ENCODE measurements around the gene HINT2. TPM values are rescaled to one million over a fixed set of nuclear protein-coding genes. Genes with fewer than 3 reads are reported as not detected.
A peak's percentile ranks its signal among the peaks of the same experiment; 100 is the strongest.

HINT2 gene
- total RNA-seq, 1 experiment from 2014 or later, result 110 TPM

DNA sequence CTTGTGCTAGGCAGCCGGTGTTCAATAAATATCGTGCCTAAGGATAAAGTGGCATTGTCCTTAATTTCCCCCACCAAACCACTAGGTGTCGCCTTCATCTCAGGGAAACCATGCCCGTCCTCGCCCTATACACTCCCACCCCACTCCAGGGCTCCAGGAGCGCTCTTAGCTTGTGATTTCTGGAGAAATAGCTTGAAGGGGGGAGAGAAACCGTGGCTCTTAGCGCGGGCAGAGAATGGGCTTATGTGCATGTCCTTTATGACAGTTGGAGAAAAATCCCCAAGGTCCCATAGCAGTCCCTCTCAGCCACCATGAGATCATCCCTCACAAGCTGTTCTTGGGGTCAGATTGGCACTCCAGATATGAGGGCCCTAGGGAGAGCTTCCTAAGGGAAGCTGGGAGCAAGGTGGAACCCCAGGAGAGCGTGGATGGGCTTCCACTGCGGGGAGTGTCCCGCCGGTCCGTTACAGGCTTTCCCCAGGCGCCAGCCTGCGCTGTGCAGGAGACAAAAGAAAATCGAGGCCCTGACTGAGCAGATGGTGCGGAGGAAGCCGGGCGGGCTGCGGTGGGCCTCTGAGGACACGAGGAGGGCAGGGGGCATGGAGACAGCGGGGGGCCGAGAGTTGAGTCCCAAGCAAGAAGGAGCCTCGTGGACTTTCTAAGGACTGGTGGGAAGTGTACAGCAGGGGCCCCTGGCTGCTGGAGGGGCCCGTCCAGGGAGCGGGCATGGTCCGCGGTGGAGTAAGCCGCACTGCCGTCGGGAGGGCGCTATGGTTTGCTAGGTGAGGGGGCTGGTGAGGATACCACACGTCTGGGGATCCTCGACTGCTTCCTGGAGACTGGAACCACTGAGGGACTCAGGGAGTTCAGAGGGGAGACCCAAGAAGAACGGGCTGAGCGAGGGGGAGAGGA lies 24.2 kb downstream of the HINT2 start:
- Histone ChIP-seq H3K9me3 (no peaks in the 10 kb centered on the region), H3K36me3 (ENCODE audit: control insufficient read depth, insufficient read depth, low read length) (0 out of 2 replicates have a peak, but pooled peaks cover 1% of the 10 kb centered on the region), H3K4me3 (ENCODE audit: low read depth, low read length) (no peak overlapping the region), H3K27me3 (replicated peaks; ENCODE audit: control insufficient read depth, insufficient read depth, low read length) (no peaks in the 10 kb centered on the region), H3K4me1 (peaks cover 8% of the 10 kb centered on the region; the same call in 1 of the 2 replicates)
- no TSS peak for BruUV-seq (replicated peaks)
- Mint-ChIP-seq H3K27me3 (ENCODE audit: insufficient read depth, unreplicated experiment) (no peaks in the 10 kb centered on the region), H3K4me3 (ENCODE audit: unreplicated experiment) (no peak overlapping the region), H3K9me3 (ENCODE audit: unreplicated experiment) (no peaks in the 10 kb centered on the region), H3K36me3 (ENCODE audit: insufficient read depth, unreplicated experiment) (no peaks in the 10 kb centered on the region), H3K4me1 (ENCODE audit: low read depth, unreplicated experiment) (peaks cover 4% of the 10 kb centered on the region), H3K27ac (ENCODE audit: unreplicated experiment) (no peak overlapping the region)
- CTCF ChIA-PET, result interaction anchor here (0.5 to 2.5 kb wide), 36 partner anchors 8 to 235 kb away, joined by 3 to 95 read pairs (median 4); partner anchors contain the start of genes ARHGEF39, CCDC107, CREB3 and FAM221B
- TF ChIP-seq, protein P1, sequence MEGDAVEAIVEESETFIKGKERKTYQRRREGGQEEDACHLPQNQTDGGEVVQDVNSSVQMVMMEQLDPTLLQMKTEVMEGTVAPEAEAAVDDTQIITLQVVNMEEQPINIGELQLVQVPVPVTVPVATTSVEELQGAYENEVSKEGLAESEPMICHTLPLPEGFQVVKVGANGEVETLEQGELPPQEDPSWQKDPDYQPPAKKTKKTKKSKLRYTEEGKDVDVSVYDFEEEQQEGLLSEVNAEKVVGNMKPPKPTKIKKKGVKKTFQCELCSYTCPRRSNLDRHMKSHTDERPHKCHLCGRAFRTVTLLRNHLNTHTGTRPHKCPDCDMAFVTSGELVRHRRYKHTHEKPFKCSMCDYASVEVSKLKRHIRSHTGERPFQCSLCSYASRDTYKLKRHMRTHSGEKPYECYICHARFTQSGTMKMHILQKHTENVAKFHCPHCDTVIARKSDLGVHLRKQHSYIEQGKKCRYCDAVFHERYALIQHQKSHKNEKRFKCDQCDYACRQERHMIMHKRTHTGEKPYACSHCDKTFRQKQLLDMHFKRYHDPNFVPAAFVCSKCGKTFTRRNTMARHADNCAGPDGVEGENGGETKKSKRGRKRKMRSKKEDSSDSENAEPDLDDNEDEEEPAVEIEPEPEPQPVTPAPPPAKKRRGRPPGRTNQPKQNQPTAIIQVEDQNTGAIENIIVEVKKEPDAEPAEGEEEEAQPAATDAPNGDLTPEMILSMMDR (IDR thresholded peaks at IDR 0.05; ENCODE audit: insufficient read depth in 1 of 2, low read depth in 1 of 2, low read length in 1 of 2, severe bottlenecking in 1 of 2, unreplicated experiment in 1 of 2), result peak; percentile 80 to 81
- POLR2A ChIA-PET, result interaction anchor here (0.7 to 0.9 kb wide), 2 partner anchors 23 to 91 kb away, joined by 4 to 5 read pairs; no protein-coding TSS in a partner anchor
- DNase-seq, result peak; percentile 75 to 77
- intact Hi-C loops (cut with micrococcal nuclease; ENCODE audit: unreplicated experiment), result loop anchor here (1.0 kb wide), 3 partner anchors 23 to 92 kb away; no protein-coding TSS in a partner anchor

DNA sequence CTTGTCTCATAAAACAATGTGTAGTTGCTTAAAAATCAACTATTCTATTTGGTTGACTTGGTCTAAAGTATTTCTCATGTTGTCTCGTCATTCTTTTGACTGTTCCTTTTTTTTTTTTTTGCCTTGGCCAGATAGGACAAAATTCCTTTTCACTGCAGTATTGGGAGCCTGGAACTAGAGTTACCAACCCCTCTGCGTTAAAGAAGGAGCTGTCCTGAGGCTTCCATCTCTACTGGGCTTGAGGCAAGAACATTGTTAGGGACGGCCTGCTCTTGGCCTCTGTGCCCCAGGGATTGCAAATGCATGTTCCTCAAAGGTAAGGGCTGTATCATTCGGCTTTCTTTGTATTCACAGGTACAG lies 24.8 kb downstream of the HINT2 start:
- 0 out of 2 replicates have a peak, but pooled peaks cover 1% of the 10 kb centered on the region for H3K36me3 ChIP-seq (ENCODE audit: control insufficient read depth, insufficient read depth, low read length)
- Mint-ChIP-seq H3K27me3 (ENCODE audit: insufficient read depth, unreplicated experiment) (no peaks in the 10 kb centered on the region), H3K27ac (ENCODE audit: unreplicated experiment) (no peak overlapping the region), H3K4me1 (ENCODE audit: low read depth, unreplicated experiment) (peaks cover 4% of the 10 kb centered on the region), H3K9me3 (ENCODE audit: unreplicated experiment) (no peaks in the 10 kb centered on the region), H3K36me3 (ENCODE audit: insufficient read depth, unreplicated experiment) (no peaks in the 10 kb centered on the region), H3K4me3 (ENCODE audit: unreplicated experiment) (no peak overlapping the region)
- no peaks in the 10 kb centered on the region for H3K27me3 ChIP-seq (replicated peaks; ENCODE audit: control insufficient read depth, insufficient read depth, low read length)
- BruUV-seq (replicated peaks), result no TSS peak
- ChIA-PET CTCF (interaction anchor here (0.7 to 2.5 kb wide), 27 partner anchors 8 to 236 kb away, joined by 3 to 95 read pairs (median 4); partner anchors contain the start of genes ARHGEF39, CCDC107, CREB3 and FAM221B), POLR2A (interaction anchor here (0.7 to 0.9 kb wide), 2 partner anchors 24 to 92 kb away, joined by 4 to 5 read pairs; no protein-coding TSS in a partner anchor)
- H3K4me1 ChIP-seq, result peaks cover 8% of the 10 kb centered on the region; the same call in 1 of the 2 replicates
- intact Hi-C loops (cut with micrococcal nuclease; ENCODE audit: unreplicated experiment), result loop anchor here (1.0 kb wide), 3 partner anchors 23 to 92 kb away; no protein-coding TSS in a partner anchor
- H3K4me3 ChIP-seq (ENCODE audit: low read depth, low read length), result no peak overlapping the region
- DNase-seq, result no peak
- TF ChIP-seq, protein P1 (IDR thresholded peaks at IDR 0.05; ENCODE audit: insufficient read depth in 1 of 2, low read depth in 1 of 2, low read length in 1 of 2, severe bottlenecking in 1 of 2, unreplicated experiment in 1 of 2), result no peak
- no peaks in the 10 kb centered on the region for H3K9me3 ChIP-seq

- intact Hi-C loops (cut with micrococcal nuclease; ENCODE audit: unreplicated experiment), result no loop called here
- H3K4me3 Mint-ChIP-seq (ENCODE audit: unreplicated experiment), result no peak overlapping the region
- H3K36me3 Mint-ChIP-seq (ENCODE audit: insufficient read depth, unreplicated experiment), result no peaks in the 10 kb centered on the region
- Histone ChIP-seq H3K4me1 (peaks cover 8% of the 10 kb centered on the region; the same call in 1 of the 2 replicates), H3K9me3 (no peaks in the 10 kb centered on the region), H3K4me3 (ENCODE audit: low read depth, low read length) (no peak overlapping the region), H3K36me3 (ENCODE audit: control insufficient read depth, insufficient read depth, low read length) (0 out of 2 replicates have a peak, but pooled peaks cover 1% of the 10 kb centered on the region), H3K27me3 (replicated peaks; ENCODE audit: control insufficient read depth, insufficient read depth, low read length) (no peaks in the 10 kb centered on the region)
- no peaks in the 10 kb centered on the region for H3K27me3 Mint-ChIP-seq (ENCODE audit: insufficient read depth, unreplicated experiment)
- no peak for DNase-seq
- H3K4me1 Mint-ChIP-seq (ENCODE audit: low read depth, unreplicated experiment), result peaks cover 4% of the 10 kb centered on the region
- H3K27ac Mint-ChIP-seq (ENCODE audit: unreplicated experiment), result no peak overlapping the region
- no peaks in the 10 kb centered on the region for H3K9me3 Mint-ChIP-seq (ENCODE audit: unreplicated experiment)
- ChIA-PET POLR2A (interaction anchor here (0.9 kb wide), 1 partner anchor 25 kb away, joined by 5 read pairs; no protein-coding TSS in a partner anchor), CTCF (interaction anchor here (0.7 to 2.5 kb wide), 20 partner anchors 9 to 234 kb away, joined by 3 to 95 read pairs (median 4); partner anchors contain the start of genes ARHGEF39, CCDC107, CREB3 and GBA2)
- TF ChIP-seq, protein P1 (IDR thresholded peaks at IDR 0.05; ENCODE audit: insufficient read depth in 1 of 2, low read depth in 1 of 2, low read length in 1 of 2, severe bottlenecking in 1 of 2, unreplicated experiment in 1 of 2), result no peak
- BruUV-seq (replicated peaks), result no TSS peak
These were observed 25.3 kb downstream of the HINT2 start for GRCh38 chr9:35789541-35789940.

Measured in Caco-2 (cell line).